ENCODE data around the gene JUP.

GRCh38 chr17:41705271-41705991, 81.1 kb downstream of the JUP start:
- TF ChIP-seq CTCF (IDR thresholded peaks at IDR 0.05) (no peak), JUND (IDR thresholded peaks at IDR 0.05) (no peak)
